WTC11 (cell line): ENCODE data around the gene SYNPO.

Experiments
- ATF1 ChIP-seq: sonication (generic); formaldehyde crosslinking; IDR thresholded peaks from 2 replicates; pipeline ENCODE4 v1.8.1; 2023; ENCODE audit warnings: mild to moderate bottlenecking, moderate library complexity, missing genetic modification reagents
- ATF3 ChIP-seq: sonication (generic); formaldehyde crosslinking; conservative IDR thresholded peaks from 2 replicates; pipeline ENCODE4 v1.8.1; 2022; ENCODE audit warnings: mild to moderate bottlenecking, missing genetic modification reagents
- CTCF ChIP-seq: fragments of 200-600 bp; IDR thresholded peaks from 2 replicates; pipeline ENCODE4 v1.8.0; 2022; ENCODE audit warnings: antibody characterized with exemption
- E2F5 ChIP-seq: sonication (generic); formaldehyde crosslinking; IDR thresholded peaks from 2 replicates; pipeline ENCODE4 v1.8.1; 2022; ENCODE audit warnings: mild to moderate bottlenecking, moderate library complexity, missing genetic modification reagents
- ESRRA ChIP-seq: sonication (generic); formaldehyde crosslinking; IDR thresholded peaks from 2 replicates; pipeline ENCODE4 v1.8.1; 2022; ENCODE audit warnings: mild to moderate bottlenecking, missing genetic modification reagents, borderline replicate concordance
- IRF1 ChIP-seq: sonication (generic); formaldehyde crosslinking; IDR thresholded peaks from 2 replicates; pipeline ENCODE4 v1.8.0; 2023; ENCODE audit warnings: missing genetic modification reagents
- PREB ChIP-seq: sonication (generic); formaldehyde crosslinking; IDR thresholded peaks from 2 replicates; pipeline ENCODE4 v1.8.1; 2022; ENCODE audit warnings: mild to moderate bottlenecking, missing genetic modification reagents, moderate library complexity, borderline replicate concordance
- USF2 ChIP-seq: sonication (generic); formaldehyde crosslinking; IDR thresholded peaks from 2 replicates; pipeline ENCODE4 v1.8.1; 2023; ENCODE audit warnings: mild to moderate bottlenecking, missing genetic modification reagents, moderate library complexity
- ZNF232 ChIP-seq: sonication (generic); formaldehyde crosslinking; IDR thresholded peaks from 2 replicates; pipeline ENCODE4 v1.8.0; 2022; ENCODE audit warnings: mild to moderate bottlenecking, missing genetic modification reagents
- ZNF416 ChIP-seq: fragments of 250-450 bp; sonication (Bioruptor Pico); IDR thresholded peaks from 2 replicates; pipeline ENCODE4 v1.9.0; 2021; ENCODE audit warnings: mild to moderate bottlenecking, inconsistent platforms
- ZNF512 ChIP-seq: sonication (generic); formaldehyde crosslinking; IDR thresholded peaks from 2 replicates; pipeline ENCODE4 v1.8.1; 2022; ENCODE audit warnings: missing genetic modification reagents, borderline replicate concordance
- ZNF532 ChIP-seq: fragments of 250-450 bp; sonication (Bioruptor Pico); IDR thresholded peaks from 2 replicates; pipeline ENCODE4 v1.9.0; 2021; ENCODE audit warnings: mild to moderate bottlenecking, borderline replicate concordance

- TF ChIP-seq ATF3 (CRISPR knock-in tag) (no peak), ZNF512 (no peak), CTCF (peak; percentile 44; the same call in 1 of the 2 replicates), USF2 (CRISPR knock-in tag) (no peak), PREB (CRISPR knock-in tag) (no peak), IRF1 (no peak), E2F5 (peak; percentile 66; the same call in 1 of the 2 replicates), ZNF232 (CRISPR knock-in tag) (no peak), ZNF416 (no peak), ESRRA (CRISPR knock-in tag) (peak; percentile 55; the same call in 1 of the 2 replicates), ATF1 (CRISPR knock-in tag) (no peak), ZNF532 (CRISPR knock-in tag) (no peak)
These were observed 60.3 kb downstream of the SYNPO start, which contains the start of gene RBM22 for GRCh38 chr5:150700594-150701377.
